ENCODE results near the gene THSD8.

The THSD8 gene

GRCh38 chr19:12788042-12788681, 13.7 kb upstream of the THSD8 start:
- TF ChIP-seq, protein P1, sequence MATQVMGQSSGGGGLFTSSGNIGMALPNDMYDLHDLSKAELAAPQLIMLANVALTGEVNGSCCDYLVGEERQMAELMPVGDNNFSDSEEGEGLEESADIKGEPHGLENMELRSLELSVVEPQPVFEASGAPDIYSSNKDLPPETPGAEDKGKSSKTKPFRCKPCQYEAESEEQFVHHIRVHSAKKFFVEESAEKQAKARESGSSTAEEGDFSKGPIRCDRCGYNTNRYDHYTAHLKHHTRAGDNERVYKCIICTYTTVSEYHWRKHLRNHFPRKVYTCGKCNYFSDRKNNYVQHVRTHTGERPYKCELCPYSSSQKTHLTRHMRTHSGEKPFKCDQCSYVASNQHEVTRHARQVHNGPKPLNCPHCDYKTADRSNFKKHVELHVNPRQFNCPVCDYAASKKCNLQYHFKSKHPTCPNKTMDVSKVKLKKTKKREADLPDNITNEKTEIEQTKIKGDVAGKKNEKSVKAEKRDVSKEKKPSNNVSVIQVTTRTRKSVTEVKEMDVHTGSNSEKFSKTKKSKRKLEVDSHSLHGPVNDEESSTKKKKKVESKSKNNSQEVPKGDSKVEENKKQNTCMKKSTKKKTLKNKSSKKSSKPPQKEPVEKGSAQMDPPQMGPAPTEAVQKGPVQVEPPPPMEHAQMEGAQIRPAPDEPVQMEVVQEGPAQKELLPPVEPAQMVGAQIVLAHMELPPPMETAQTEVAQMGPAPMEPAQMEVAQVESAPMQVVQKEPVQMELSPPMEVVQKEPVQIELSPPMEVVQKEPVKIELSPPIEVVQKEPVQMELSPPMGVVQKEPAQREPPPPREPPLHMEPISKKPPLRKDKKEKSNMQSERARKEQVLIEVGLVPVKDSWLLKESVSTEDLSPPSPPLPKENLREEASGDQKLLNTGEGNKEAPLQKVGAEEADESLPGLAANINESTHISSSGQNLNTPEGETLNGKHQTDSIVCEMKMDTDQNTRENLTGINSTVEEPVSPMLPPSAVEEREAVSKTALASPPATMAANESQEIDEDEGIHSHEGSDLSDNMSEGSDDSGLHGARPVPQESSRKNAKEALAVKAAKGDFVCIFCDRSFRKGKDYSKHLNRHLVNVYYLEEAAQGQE (IDR thresholded peaks at IDR 0.05; ENCODE audit: low read depth) = no peak

GRCh38 chr19:12788682-12789097, 13.2 kb upstream of the THSD8 start:
- TF ChIP-seq FOXM1 (IDR thresholded peaks at IDR 0.05; ENCODE audit: borderline replicate concordance, low read depth) = peak; percentile 77; the same call in 1 of the 2 replicates
- TF ChIP-seq, protein P1 (IDR thresholded peaks at IDR 0.05; ENCODE audit: low read depth) = no peak
- TF ChIP-seq, protein P2, sequence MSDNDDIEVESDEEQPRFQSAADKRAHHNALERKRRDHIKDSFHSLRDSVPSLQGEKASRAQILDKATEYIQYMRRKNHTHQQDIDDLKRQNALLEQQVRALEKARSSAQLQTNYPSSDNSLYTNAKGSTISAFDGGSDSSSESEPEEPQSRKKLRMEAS (IDR thresholded peaks at IDR 0.05) = peak; percentile 65
- TF ChIP-seq NFIC (IDR thresholded peaks at IDR 0.05) = peak; percentile 96
- peak; percentile 97 for TF ChIP-seq TCF12 (IDR thresholded peaks at IDR 0.05; ENCODE audit: low read depth)
- peak; percentile 74 for TF ChIP-seq EGR1 (IDR thresholded peaks at IDR 0.05)
- peak; percentile 90 for TF ChIP-seq ZBTB7A (IDR thresholded peaks at IDR 0.05; ENCODE audit: low read depth)
- TF ChIP-seq CREB1 (IDR thresholded peaks at IDR 0.05; ENCODE audit: low read depth) = no peak
- no peak for TF ChIP-seq TAF1 (IDR thresholded peaks at IDR 0.05; ENCODE audit: low read depth)
- peak; percentile 35; the same call in 1 of the 2 replicates for TF ChIP-seq RAD21 (IDR thresholded peaks at IDR 0.05; ENCODE audit: low read depth)
- no peak for TF ChIP-seq YY1 (IDR thresholded peaks at IDR 0.05; ENCODE audit: low read depth)
- no peak for TF ChIP-seq TEAD4 (IDR thresholded peaks at IDR 0.05)
- TF ChIP-seq, protein P3, sequence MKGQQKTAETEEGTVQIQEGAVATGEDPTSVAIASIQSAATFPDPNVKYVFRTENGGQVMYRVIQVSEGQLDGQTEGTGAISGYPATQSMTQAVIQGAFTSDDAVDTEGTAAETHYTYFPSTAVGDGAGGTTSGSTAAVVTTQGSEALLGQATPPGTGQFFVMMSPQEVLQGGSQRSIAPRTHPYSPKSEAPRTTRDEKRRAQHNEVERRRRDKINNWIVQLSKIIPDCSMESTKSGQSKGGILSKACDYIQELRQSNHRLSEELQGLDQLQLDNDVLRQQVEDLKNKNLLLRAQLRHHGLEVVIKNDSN (IDR thresholded peaks at IDR 0.05) = peak; percentile 16; the same call in 1 of the 2 replicates
- peak; percentile 87 for TF ChIP-seq EP300 (IDR thresholded peaks at IDR 0.05; ENCODE audit: borderline replicate concordance)
- peak; percentile 5; the same call in 1 of the 2 replicates for TF ChIP-seq CEBPB (IDR thresholded peaks at IDR 0.05)

GRCh38 chr19:12789098-12789903, 12.6 kb upstream of the THSD8 start:
- TF ChIP-seq YY1 (IDR thresholded peaks at IDR 0.05; ENCODE audit: low read depth) (no peak), TCF12 (IDR thresholded peaks at IDR 0.05; ENCODE audit: low read depth) (no peak), ZBTB7A (IDR thresholded peaks at IDR 0.05; ENCODE audit: low read depth) (peak; percentile 53; the same call in 1 of the 2 replicates), RAD21 (IDR thresholded peaks at IDR 0.05; ENCODE audit: low read depth) (no peak), CREB1 (IDR thresholded peaks at IDR 0.05; ENCODE audit: low read depth) (no peak), FOXM1 (IDR thresholded peaks at IDR 0.05; ENCODE audit: borderline replicate concordance, low read depth) (no peak), NFIC (IDR thresholded peaks at IDR 0.05) (no peak)
- TF ChIP-seq, protein P3 (IDR thresholded peaks at IDR 0.05) = no peak
- TF ChIP-seq, protein P1 (IDR thresholded peaks at IDR 0.05; ENCODE audit: low read depth) = no peak

GRCh38 chr19:12789904-12790619, 11.8 kb upstream of the THSD8 start:
- TF ChIP-seq EP300 (IDR thresholded peaks at IDR 0.05; ENCODE audit: borderline replicate concordance) (peak; percentile 63; the same call in 1 of the 2 replicates), ZBTB7A (IDR thresholded peaks at IDR 0.05; ENCODE audit: low read depth) (peak; percentile 95), TEAD4 (IDR thresholded peaks at IDR 0.05) (no peak), CEBPB (IDR thresholded peaks at IDR 0.05) (peak; percentile 83), NFIC (IDR thresholded peaks at IDR 0.05) (peak; percentile 64), TAF1 (IDR thresholded peaks at IDR 0.05; ENCODE audit: low read depth) (0 out of 2 replicates have a peak, but pooled peaks have one; percentile 29), FOXM1 (IDR thresholded peaks at IDR 0.05; ENCODE audit: borderline replicate concordance, low read depth) (peak; percentile 51; the same call in 1 of the 2 replicates), TCF12 (IDR thresholded peaks at IDR 0.05; ENCODE audit: low read depth) (peak; percentile 62; the same call in 1 of the 2 replicates)
- TF ChIP-seq, protein P2 (IDR thresholded peaks at IDR 0.05) = peak; percentile 61
- TF ChIP-seq, protein P3 (IDR thresholded peaks at IDR 0.05) = no peak
